SU-DHL-6 (cell line): Measurements from ENCODE around the gene DCUN1D2.

ENCODE experiments used
- EZH2phosphoT487 ChIP-seq: fragments of 200-600 bp; sonication (generic), shearing (Covaris generic); conservative IDR thresholded peaks from 2 replicates; pipeline ENCODE4 v1.6.1; 2018; ENCODE audit warnings: mild to moderate bottlenecking, antibody characterized with exemption, low read length, moderate library complexity, mixed read lengths
- TF ChIP-seq, protein P1 (sequence below): fragments of 200-600 bp; sonication (generic); IDR thresholded peaks from one replicate; pipeline ENCODE4 v1.5.1; 2017; ENCODE audit warnings: antibody characterized with exemption, mild to moderate bottlenecking, low read length, moderate library complexity; ENCODE audit not compliant: insufficient read depth, poor library complexity, severe bottlenecking

DNA sequence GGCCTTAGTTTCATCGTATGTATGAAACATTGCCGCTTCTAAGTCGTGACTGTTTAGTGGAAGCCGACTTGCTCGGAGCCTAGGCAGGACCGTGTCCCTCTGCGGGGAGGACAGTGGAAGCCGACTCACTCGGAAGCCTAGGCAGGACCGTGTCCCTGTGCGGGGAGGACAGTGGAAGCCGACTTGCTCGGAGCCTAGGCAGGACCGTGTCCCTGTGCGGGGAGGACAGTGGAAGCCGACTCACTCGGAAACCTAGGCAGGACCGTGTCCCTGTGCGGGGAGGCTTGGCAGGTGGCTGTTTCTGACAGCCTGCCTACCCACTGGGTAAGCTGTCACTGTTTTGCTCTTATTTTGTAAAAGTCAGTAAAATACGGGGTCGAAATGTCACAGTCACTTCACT is 20.4 kb upstream of the DCUN1D2 start:
- TF ChIP-seq, protein P1, sequence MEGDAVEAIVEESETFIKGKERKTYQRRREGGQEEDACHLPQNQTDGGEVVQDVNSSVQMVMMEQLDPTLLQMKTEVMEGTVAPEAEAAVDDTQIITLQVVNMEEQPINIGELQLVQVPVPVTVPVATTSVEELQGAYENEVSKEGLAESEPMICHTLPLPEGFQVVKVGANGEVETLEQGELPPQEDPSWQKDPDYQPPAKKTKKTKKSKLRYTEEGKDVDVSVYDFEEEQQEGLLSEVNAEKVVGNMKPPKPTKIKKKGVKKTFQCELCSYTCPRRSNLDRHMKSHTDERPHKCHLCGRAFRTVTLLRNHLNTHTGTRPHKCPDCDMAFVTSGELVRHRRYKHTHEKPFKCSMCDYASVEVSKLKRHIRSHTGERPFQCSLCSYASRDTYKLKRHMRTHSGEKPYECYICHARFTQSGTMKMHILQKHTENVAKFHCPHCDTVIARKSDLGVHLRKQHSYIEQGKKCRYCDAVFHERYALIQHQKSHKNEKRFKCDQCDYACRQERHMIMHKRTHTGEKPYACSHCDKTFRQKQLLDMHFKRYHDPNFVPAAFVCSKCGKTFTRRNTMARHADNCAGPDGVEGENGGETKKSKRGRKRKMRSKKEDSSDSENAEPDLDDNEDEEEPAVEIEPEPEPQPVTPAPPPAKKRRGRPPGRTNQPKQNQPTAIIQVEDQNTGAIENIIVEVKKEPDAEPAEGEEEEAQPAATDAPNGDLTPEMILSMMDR: no peak
- TF ChIP-seq EZH2phosphoT487: no peak
